Measurements from ENCODE around the gene TBC1D12.

TBC1D12 gene

DNA sequence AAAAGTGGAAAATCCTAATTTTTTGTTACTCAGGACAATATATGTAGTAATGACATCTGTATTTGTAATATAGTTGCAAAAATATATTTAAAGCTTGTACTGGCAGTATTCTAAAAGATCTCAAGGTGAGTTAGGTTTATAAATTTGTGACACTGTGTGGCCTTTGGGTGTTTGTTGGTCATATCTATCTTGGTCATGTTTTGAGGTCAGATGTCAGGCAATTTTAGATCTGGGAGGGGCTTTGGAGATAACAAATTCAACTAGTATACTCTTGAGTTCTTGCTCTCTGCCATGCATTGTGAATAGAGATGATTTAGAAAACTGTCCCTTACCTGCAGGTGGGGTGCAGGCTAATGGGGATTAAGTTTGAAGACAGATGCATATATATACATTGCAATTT, 3.1 kb downstream of the TBC1D12 start:
- no peak for DNase-seq (ENCODE audit: low read depth in 2 of 2, low spot score in 1 of 2)

- no peak for DNase-seq (ENCODE audit: low read depth in 2 of 2, low spot score in 1 of 2)
Measured at GRCh38 chr10:94407668-94408067, 5.3 kb downstream of the TBC1D12 start.

GRCh38 chr10:94409021-94409657, 6.8 kb downstream of the TBC1D12 start:
- DNase-seq (ENCODE audit: low read depth in 2 of 2, low spot score in 1 of 2), result no peak

DNA sequence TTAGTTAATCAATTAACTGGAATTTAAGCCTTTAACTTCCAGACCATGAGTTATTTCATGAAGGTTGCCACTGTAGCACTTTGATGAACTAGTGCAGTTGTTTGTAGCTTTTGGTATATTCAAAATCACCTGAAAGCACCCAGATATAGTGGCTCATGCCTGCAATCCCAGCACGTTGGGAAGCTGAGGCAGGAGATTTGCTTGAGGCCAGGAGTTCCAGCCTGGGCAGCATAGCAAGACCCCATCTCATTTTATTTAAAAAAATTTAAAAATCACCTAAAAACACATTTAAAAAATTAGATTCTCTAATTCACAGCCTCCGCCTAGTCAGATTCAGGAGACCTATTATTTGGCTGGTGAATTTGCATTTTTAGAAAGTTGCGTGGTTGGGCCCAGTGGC, 9.0 kb downstream of the TBC1D12 start:
- no peak for DNase-seq (ENCODE audit: low read depth in 2 of 2, low spot score in 1 of 2)

GRCh38 chr10:94412449-94412848, 10.1 kb downstream of the TBC1D12 start:
- no peak for DNase-seq (ENCODE audit: low read depth in 2 of 2, low spot score in 1 of 2)

- DNase-seq (ENCODE audit: low read depth in 2 of 2, low spot score in 1 of 2), result no peak
Measured at GRCh38 chr10:94413361-94413760, 11.0 kb downstream of the TBC1D12 start.

DNA sequence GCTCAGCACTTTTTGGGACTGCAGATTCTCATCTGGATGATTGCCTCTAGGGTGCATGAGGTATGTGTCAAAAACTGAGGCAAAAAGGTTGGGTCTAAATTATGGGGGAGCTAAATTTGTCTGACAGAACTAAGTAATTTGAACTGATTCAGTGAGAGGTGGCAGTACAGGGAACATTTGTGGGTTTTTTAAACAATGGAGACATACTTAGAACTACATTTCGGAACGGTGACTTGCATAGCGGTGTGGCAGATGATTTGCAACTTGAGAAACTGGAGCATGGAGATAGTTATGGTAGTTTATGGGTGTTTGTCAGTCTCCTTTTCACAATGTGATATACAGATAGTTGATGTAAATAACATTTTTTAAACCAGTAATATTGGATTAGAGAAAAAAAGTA, 14.6 kb downstream of the TBC1D12 start:
- DNase-seq (ENCODE audit: low read depth in 2 of 2, low spot score in 1 of 2), result no peak

DNA sequence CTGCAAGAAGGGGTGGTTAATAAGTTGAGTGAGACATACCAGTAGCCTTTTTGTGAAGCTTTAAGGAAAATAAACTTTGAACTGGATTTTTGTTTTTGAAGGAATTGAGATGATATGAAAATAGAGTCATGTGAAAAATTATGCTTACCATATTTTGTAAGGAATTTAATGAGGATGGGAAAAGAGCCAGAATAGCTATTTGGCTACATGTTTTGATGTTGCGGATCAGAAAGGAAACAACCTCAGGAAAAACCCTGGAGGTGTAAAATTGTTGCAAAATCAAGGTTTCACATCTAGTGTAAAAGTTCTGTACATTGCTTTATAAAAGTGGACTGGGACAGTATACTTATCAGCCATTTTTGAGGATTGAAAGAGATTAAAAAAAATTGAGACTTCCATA, 15.0 kb downstream of the TBC1D12 start:
- DNase-seq (ENCODE audit: low read depth in 2 of 2, low spot score in 1 of 2), result no peak

DNA sequence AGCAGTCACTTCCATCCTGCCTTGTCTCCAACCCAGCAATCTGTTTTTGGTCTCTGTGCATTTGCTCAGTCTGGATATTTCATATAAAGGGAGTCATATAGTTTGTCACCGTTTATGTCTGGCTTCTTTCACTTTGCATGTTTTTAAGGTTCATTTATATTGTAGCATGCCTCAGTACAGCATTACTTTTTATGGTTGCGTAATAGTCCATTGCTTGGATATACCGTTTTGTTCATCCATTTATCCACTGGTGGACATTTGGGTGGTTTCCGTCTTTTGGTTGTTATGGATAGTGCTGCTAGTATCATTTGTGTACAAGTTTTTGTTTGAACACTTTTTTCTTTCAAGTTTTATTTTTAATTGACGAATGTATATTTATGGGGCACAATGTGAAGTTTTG, 18.2 kb downstream of the TBC1D12 start:
- no peak for DNase-seq (ENCODE audit: low read depth in 2 of 2, low spot score in 1 of 2)

DNA sequence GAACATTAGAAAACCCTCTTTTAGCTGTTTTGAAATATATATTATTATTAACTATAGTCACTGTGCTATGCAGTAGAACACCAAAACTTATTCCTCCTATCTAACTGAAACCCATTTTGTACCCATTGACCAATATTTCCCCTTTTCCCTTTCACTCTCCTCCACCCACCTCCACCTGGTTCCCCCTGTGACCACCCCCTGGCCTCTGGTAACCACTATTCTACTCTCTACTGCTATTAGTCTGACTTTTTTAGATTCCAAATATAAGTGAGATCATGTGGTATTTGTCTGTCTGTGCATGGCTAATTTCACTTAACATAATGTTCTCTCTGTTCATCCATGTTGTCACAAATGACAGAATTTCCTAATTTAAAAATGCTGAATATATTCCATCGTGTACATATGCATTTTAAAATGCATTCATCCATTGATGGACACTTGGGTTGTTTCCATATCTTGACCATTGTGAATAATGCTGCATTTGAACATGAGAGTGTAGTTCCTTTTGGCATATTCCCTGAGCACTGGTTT, 18.7 kb downstream of the TBC1D12 start:
- no peak for DNase-seq (ENCODE audit: low read depth in 2 of 2, low spot score in 1 of 2)

GRCh38 chr10:94423627-94424026, 21.3 kb downstream of the TBC1D12 start:
- DNase-seq (ENCODE audit: low read depth in 2 of 2, low spot score in 1 of 2), result no peak

GRCh38 chr10:94424714-94425337, 22.5 kb downstream of the TBC1D12 start:
- no peak for DNase-seq (ENCODE audit: low read depth in 2 of 2, low spot score in 1 of 2)

GRCh38 chr10:94425942-94426341, 23.6 kb downstream of the TBC1D12 start:
- DNase-seq (ENCODE audit: low read depth in 2 of 2, low spot score in 1 of 2), result no peak

GRCh38 chr10:94427166-94427565, 24.8 kb downstream of the TBC1D12 start:
- DNase-seq (ENCODE audit: low read depth in 2 of 2, low spot score in 1 of 2), result no peak

- DNase-seq (ENCODE audit: low read depth in 2 of 2, low spot score in 1 of 2), result no peak
Measured at GRCh38 chr10:94428766-94429707, 26.7 kb downstream of the TBC1D12 start.

DNA sequence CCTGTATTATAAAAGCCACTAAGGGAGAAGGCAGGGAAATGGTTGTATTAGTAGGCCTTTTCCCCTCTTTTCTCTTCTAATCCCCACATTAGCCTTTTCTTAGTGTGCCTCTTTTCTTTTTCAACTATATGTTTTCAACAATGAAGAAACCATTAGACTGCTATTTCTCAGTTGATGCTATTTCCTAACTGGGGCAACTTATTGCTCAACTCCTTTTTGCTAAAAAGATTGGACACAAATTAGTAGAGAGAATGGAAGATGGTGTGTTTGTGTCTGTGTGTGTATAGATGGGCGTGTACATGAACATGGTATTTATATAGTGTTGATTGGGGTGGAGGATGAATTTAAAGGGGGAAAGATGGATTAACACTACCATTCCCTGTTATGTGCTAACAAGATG, 28.4 kb downstream of the TBC1D12 start:
- DNase-seq (ENCODE audit: low read depth in 2 of 2, low spot score in 1 of 2), result no peak

GRCh38 chr10:94432443-94432842, 30.1 kb downstream of the TBC1D12 start:
- no peak for DNase-seq (ENCODE audit: low read depth in 2 of 2, low spot score in 1 of 2)

DNA sequence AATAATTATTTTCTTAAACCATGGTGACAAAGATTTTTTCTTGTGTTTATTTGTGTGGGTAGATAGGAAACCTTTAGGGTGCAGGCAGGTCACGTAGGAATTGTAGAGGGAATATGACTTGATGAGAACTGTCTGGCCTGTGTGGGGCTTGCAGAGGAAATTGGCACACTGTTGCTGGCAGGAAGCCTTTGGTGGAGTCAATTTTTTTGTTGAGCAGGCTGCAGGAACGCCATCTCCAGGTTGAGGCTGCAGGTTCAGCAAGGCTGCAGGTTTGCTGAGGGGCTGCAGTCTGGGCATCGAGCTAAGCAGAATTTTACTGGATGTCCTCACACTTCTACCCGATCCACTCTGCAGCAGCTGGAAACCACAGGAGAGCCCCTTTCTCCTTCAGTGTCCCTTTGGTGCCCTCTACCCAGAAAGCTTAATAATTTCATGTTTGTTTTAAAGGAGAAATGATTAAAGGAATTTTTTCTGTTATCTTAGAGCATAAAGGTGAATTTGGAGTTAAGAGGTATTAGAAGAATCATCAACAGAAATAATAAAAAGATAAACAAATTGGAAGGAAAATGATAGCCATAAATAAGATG, 37.0 kb downstream of the TBC1D12 start:
- DNase-seq (ENCODE audit: low read depth in 2 of 2, low spot score in 1 of 2), result no peak

DNA sequence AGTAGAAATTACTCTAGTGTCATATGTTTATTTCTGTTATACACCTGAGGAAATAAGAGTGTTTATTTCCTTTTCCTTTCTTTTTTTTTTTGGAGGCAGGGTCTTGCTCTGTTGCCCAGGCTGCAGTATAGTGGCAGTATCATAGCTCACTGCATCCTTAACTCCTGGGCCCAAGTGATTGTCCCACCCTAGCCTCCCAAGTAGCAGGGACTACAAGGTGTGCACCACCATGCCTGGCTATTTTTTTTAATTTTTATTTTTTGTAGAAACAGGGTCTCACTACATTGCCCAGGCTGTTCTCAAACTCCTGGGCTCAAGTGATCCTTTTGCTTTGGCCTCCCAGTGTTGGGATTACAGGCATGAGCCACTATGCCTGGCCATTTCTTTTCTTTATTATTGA, 37.8 kb downstream of the TBC1D12 start:
- no peak for DNase-seq (ENCODE audit: low read depth in 2 of 2, low spot score in 1 of 2)

GRCh38 chr10:94443047-94443446, 40.7 kb downstream of the TBC1D12 start:
- no peak for DNase-seq (ENCODE audit: low read depth in 2 of 2, low spot score in 1 of 2)

GRCh38 chr10:94443549-94443948, 41.2 kb downstream of the TBC1D12 start:
- DNase-seq (ENCODE audit: low read depth in 2 of 2, low spot score in 1 of 2), result no peak
